K562 (cell line): ENCODE results near the gene RNF41. TPM values are rescaled to one million over a fixed set of nuclear protein-coding genes. Genes with fewer than 3 reads are reported as not detected.

Experiments
- CTBP1 ChIP-seq: fragments of 450-650 bp; IDR thresholded peaks from 2 replicates; pipeline ENCODE4 v1.6.1; 2016; ENCODE audit warnings: borderline replicate concordance
- CXXC5 ChIP-seq: fragments of 250-450 bp; sonication (Bioruptor Pico); IDR thresholded peaks from 2 replicates; pipeline ENCODE4 v1.8.0; 2022; ENCODE audit warnings: inconsistent platforms, mild to moderate bottlenecking, moderate library complexity
- FIP1L1 ChIP-seq: fragments of 200-400 bp; formaldehyde crosslinking; IDR thresholded peaks from 2 replicates; pipeline ENCODE4 v1.6.1; 2018; ENCODE audit warnings: mild to moderate bottlenecking, low read depth, low read length; ENCODE audit not compliant: poor library complexity, severe bottlenecking
- FOSL1 ChIP-seq: fragments of 200-800 bp; sonication (Bioruptor generic); conservative IDR thresholded peaks from 2 replicates; pipeline ENCODE4 v1.6.1; 2016; ENCODE audit warnings: missing genetic modification characterization, missing compliant biosample characterization
- RAD21 ChIP-seq, 2 experiments: fragments of 250-450 bp in 1 of 2; fragments of 450-650 bp in 1 of 2; sonication (Bioruptor Pico) in 1 of 2; formaldehyde crosslinking in 1 of 2; IDR thresholded peaks in 1 of 2; conservative IDR thresholded peaks in 1 of 2; 2 replicates each; pipeline versions ENCODE4 v1.4.0 to v1.8.0; 2020 to 2022; ENCODE audit warnings: mild to moderate bottlenecking in 2 of 2, moderate library complexity in 1 of 2
- RBFOX2 ChIP-seq: fragments of 200-400 bp; formaldehyde crosslinking; IDR thresholded peaks from 2 replicates; pipeline ENCODE4 v1.6.1; 2017; ENCODE audit warnings: low read depth, mild to moderate bottlenecking, low read length, moderate library complexity
- RCOR1 ChIP-seq, 2 experiments: IDR thresholded peaks; 2 replicates each; pipeline ENCODE4 v1.6.1; 2012; ENCODE audit warnings: low read depth in 2 of 2, low read length in 2 of 2, borderline replicate concordance in 1 of 2, improper control_type of control experiment in 1 of 2
- SIRT6 ChIP-seq: IDR thresholded peaks from one replicate; pipeline ENCODE4 v1.6.1; 2012; ENCODE audit warnings: low read depth, mild to moderate bottlenecking, control low read depth, inconsistent platforms, low read length, moderate library complexity
- SMC3 ChIP-seq: conservative IDR thresholded peaks from 2 replicates; pipeline ENCODE4 v1.6.1; 2011; ENCODE audit warnings: low read depth, low read length, improper control_type of control experiment; ENCODE audit not compliant: insufficient read depth
- ZNF174 ChIP-seq: fragments of 250-450 bp; sonication (Bioruptor Pico); IDR thresholded peaks from 2 replicates; pipeline ENCODE4 v1.4.0; 2020; ENCODE audit warnings: mild to moderate bottlenecking
- ZNF263 ChIP-seq: sonication (generic); formaldehyde crosslinking; IDR thresholded peaks from 2 replicates; pipeline ENCODE4 v1.8.0; 2022; ENCODE audit warnings: mild to moderate bottlenecking, missing genetic modification reagents, borderline replicate concordance
- ZNF316 ChIP-seq: fragments of 450-650 bp; IDR thresholded peaks from 2 replicates; pipeline ENCODE4 v1.6.1; 2016
- polyA plus RNA-seq, 8 experiments: library from polyadenylated mRNA; depleted of rRNA in 4 of 8; stranded (reverse) in 5 of 8; unstranded in 3 of 8; fragments of >200 nt; fragmentation: Nextera tagmentation in 2 of 8; fragmentation: Illumina TruSeq in 1 of 8; extraction: Ambion mirVana in 2 of 8; extraction: Trizol in 1 of 8; gene quantifications; 2 replicates each; pipeline versions ENCODE4 v1.2.1 to v1.2.3, GENCODE V29; 2011 to 2014; ENCODE audit warnings: inconsistent platforms in 1 of 8, missing spikeins in 1 of 8
- total RNA-seq, 7 experiments: library from RNA; depleted of rRNA in 6 of 7; stranded (reverse); fragments of >200 nt in 6 of 7; fragmentation: Illumina TruSeq in 2 of 7; extraction: Trizol in 2 of 7; gene quantifications; 2 replicates each; pipeline versions ENCODE4 v1.2.1 to v1.2.3, GENCODE V29; 2011 to 2021; ENCODE audit warnings: low replicate concordance in 1 of 7
- TF ChIP-seq, protein P1 (sequence below), 3 experiments: IDR thresholded peaks in 2 of 3; conservative IDR thresholded peaks in 1 of 3; 2 replicates each; pipeline ENCODE4 v1.5.1; 2011 to 2012; ENCODE audit warnings: low read length in 3 of 3, mild to moderate bottlenecking in 3 of 3, control low read depth in 2 of 3, improper control_type of control experiment in 1 of 3, inconsistent platforms in 1 of 3, low read depth in 1 of 3, mixed read lengths in 1 of 3, moderate library complexity in 1 of 3; ENCODE audit not compliant: insufficient read depth in 2 of 3
- TF ChIP-seq, protein P2 (sequence below): fragments of 450-650 bp; IDR thresholded peaks from 2 replicates; pipeline ENCODE4 v1.6.1; 2018; ENCODE audit not compliant: partially characterized antibody
- TF ChIP-seq, protein P3 (sequence below): fragments of 250-450 bp; sonication (Bioruptor Pico); IDR thresholded peaks from 2 replicates; pipeline ENCODE4 v1.4.0; 2020

The RNF41 gene
- total and polyA plus RNA-seq, 9 of the 15 experiments (the other 6 are each of a cell fraction or from before 2014, with no cell fraction given) = 28.2 to 46.8 (median 33.8) TPM

DNA sequence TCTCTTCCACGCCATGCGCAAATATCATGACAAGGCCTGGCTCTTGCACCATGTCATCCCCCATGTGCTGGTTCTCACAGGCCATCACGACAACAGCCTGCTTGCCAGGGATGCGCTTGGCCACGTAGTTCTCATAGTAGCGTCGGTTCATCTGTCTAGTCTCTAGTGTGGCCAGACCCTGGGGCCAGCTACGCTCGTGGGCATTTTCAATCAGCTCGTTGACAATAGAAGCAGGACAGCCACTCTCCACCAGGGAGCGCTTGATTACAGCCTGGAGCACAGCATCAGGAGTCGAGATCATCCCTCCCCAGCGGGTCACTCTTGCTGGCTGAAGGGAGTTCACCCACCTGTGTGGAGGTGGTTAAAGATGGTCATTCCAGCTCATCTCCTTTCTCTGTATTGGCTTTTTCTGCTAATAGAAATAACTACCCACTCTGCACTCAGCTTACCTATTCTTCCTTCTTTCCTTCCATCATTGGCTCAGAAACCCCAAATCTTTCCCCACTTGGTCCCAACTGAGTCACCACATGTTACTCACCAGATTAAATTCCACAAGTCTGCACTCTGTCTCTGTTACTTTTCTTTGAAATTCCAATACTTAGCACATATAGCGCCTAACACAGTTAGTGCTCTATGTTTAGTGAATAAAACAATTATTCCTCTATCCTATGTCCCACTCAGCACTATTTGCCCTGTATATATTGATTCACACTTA lies 15.1 kb downstream of the RNF41 start (continued):
- TF ChIP-seq, protein P1, sequence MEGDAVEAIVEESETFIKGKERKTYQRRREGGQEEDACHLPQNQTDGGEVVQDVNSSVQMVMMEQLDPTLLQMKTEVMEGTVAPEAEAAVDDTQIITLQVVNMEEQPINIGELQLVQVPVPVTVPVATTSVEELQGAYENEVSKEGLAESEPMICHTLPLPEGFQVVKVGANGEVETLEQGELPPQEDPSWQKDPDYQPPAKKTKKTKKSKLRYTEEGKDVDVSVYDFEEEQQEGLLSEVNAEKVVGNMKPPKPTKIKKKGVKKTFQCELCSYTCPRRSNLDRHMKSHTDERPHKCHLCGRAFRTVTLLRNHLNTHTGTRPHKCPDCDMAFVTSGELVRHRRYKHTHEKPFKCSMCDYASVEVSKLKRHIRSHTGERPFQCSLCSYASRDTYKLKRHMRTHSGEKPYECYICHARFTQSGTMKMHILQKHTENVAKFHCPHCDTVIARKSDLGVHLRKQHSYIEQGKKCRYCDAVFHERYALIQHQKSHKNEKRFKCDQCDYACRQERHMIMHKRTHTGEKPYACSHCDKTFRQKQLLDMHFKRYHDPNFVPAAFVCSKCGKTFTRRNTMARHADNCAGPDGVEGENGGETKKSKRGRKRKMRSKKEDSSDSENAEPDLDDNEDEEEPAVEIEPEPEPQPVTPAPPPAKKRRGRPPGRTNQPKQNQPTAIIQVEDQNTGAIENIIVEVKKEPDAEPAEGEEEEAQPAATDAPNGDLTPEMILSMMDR (IDR thresholded peaks at IDR 0.05 in 2 of 3, conservative IDR thresholded peaks at IDR 0.05 in 1 of 3; ENCODE audit: insufficient read depth in 2 of 3, low read depth in 1 of 3, low read length in 3 of 3) = peak; percentile 83 to 89 (median 83)
- TF ChIP-seq SIRT6 (no peak), RBFOX2 (0 out of 2 replicates have a peak, but pooled peaks have one; percentile 25), FOSL1 (tag) (0 out of 2 replicates have a peak, but pooled peaks have one; percentile 27), CXXC5 (0 out of 2 replicates have a peak, but pooled peaks have one; percentile 11), ZNF316 (peak; percentile 3; the same call in 1 of the 2 replicates), ZNF174 (CRISPR knock-in tag) (no peak), CTBP1 (peak; percentile 40; the same call in 1 of the 2 replicates), SMC3 (peak; percentile 57), RCOR1 (IDR thresholded peaks at IDR 0.05; ENCODE audit: borderline replicate concordance in 1 of 2, low read depth in 2 of 2, low read length in 2 of 2) (0 out of 4 replicates have a peak, but pooled peaks of 1 of the 2 experiments have one; percentile 53), ZNF263 (CRISPR knock-in tag) (peak; percentile 91), FIP1L1 (no peak), RAD21 (CRISPR knock-in tag; conservative IDR thresholded peaks at IDR 0.05 in 1 of 2, IDR thresholded peaks at IDR 0.05 in 1 of 2) (peak; percentile 55 to 73)
- TF ChIP-seq, protein P2, sequence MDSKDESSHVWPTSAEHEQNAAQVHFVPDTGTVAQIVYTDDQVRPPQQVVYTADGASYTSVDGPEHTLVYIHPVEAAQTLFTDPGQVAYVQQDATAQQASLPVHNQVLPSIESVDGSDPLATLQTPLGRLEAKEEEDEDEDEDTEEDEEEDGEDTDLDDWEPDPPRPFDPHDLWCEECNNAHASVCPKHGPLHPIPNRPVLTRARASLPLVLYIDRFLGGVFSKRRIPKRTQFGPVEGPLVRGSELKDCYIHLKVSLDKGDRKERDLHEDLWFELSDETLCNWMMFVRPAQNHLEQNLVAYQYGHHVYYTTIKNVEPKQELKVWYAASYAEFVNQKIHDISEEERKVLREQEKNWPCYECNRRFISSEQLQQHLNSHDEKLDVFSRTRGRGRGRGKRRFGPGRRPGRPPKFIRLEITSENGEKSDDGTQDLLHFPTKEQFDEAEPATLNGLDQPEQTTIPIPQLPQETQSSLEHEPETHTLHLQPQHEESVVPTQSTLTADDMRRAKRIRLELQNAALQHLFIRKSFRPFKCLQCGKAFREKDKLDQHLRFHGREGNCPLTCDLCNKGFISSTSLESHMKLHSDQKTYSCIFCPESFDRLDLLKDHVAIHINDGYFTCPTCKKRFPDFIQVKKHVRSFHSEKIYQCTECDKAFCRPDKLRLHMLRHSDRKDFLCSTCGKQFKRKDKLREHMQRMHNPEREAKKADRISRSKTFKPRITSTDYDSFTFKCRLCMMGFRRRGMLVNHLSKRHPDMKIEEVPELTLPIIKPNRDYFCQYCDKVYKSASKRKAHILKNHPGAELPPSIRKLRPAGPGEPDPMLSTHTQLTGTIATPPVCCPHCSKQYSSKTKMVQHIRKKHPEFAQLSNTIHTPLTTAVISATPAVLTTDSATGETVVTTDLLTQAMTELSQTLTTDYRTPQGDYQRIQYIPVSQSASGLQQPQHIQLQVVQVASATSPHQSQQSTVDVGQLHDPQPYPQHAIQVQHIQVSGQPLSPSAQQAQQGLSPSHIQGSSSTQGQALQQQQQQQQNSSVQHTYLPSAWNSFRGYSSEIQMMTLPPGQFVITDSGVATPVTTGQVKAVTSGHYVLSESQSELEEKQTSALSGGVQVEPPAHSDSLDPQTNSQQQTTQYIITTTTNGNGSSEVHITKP = peak; percentile 47
- TF ChIP-seq, protein P3, sequence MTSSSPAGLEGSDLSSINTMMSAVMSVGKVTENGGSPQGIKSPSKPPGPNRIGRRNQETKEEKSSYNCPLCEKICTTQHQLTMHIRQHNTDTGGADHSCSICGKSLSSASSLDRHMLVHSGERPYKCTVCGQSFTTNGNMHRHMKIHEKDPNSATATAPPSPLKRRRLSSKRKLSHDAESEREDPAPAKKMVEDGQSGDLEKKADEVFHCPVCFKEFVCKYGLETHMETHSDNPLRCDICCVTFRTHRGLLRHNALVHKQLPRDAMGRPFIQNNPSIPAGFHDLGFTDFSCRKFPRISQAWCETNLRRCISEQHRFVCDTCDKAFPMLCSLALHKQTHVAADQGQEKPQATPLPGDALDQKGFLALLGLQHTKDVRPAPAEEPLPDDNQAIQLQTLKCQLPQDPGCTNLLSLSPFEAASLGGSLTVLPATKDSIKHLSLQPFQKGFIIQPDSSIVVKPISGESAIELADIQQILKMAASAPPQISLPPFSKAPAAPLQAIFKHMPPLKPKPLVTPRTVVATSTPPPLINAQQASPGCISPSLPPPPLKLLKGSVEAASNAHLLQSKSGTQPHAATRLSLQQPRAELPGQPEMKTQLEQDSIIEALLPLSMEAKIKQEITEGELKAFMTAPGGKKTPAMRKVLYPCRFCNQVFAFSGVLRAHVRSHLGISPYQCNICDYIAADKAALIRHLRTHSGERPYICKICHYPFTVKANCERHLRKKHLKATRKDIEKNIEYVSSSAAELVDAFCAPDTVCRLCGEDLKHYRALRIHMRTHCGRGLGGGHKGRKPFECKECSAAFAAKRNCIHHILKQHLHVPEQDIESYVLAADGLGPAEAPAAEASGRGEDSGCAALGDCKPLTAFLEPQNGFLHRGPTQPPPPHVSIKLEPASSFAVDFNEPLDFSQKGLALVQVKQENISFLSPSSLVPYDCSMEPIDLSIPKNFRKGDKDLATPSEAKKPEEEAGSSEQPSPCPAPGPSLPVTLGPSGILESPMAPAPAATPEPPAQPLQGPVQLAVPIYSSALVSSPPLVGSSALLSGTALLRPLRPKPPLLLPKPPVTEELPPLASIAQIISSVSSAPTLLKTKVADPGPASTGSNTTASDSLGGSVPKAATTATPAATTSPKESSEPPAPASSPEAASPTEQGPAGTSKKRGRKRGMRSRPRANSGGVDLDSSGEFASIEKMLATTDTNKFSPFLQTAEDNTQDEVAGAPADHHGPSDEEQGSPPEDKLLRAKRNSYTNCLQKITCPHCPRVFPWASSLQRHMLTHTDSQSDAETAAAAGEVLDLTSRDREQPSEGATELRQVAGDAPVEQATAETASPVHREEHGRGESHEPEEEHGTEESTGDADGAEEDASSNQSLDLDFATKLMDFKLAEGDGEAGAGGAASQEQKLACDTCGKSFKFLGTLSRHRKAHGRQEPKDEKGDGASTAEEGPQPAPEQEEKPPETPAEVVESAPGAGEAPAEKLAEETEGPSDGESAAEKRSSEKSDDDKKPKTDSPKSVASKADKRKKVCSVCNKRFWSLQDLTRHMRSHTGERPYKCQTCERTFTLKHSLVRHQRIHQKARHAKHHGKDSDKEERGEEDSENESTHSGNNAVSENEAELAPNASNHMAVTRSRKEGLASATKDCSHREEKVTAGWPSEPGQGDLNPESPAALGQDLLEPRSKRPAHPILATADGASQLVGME = no peak
